Measurements from ENCODE around the gene ZNF777. TPM values are rescaled to one million over a fixed set of nuclear protein-coding genes. Genes with fewer than 3 reads are reported as not detected.

The ZNF777 gene
- total RNA-seq, 2 experiments from 2014 or later = 11.7 to 12.5 TPM

DNA sequence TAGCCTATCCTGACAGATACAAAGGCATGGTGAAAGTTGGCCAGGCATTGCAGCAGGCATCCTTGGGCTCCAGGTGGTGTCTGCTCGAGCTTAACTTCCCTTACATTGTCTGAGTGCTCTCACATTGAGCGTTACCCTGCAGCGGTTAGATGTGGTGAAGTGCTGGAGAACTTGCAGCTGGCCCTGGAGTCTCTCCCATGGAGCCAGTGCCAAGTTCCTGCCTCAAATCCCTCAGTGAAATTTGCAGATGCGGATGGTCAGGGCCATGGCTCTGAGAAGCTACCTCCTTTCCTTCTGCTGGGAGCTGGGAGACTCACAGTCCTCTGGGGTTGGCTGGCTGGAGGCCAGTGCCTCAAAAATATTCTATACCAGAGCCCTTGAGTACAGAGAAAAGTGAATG, 40.0 kb upstream of the ZNF777 start:
- ChIA-PET POLR2A (no interaction called here), CTCF (interaction anchor here (0.8 to 1.4 kb wide), 2 partner anchors 78 to 124 kb away, joined by 4 to 5 read pairs; no protein-coding TSS in a partner anchor)
- Mint-ChIP-seq H3K4me1 (ENCODE audit: low read depth) (peaks cover 16% of the 10 kb centered on the region), H3K36me3 (ENCODE audit: low read depth) (peaks cover 7% of the 10 kb centered on the region), H3K27ac (no peak overlapping the region), H3K4me3 (no peak overlapping the region), H3K9me3 (peaks cover 7% of the 10 kb centered on the region), H3K27me3 (peaks cover 1% of the 10 kb centered on the region)
- DNase-seq = no peak
- intact Hi-C loops (cut with micrococcal nuclease) = loop anchor here (10.0 kb wide), 1 partner anchor 124 kb away; no protein-coding TSS in a partner anchor
- no peak for ATAC-seq
- TF ChIP-seq, protein P1, sequence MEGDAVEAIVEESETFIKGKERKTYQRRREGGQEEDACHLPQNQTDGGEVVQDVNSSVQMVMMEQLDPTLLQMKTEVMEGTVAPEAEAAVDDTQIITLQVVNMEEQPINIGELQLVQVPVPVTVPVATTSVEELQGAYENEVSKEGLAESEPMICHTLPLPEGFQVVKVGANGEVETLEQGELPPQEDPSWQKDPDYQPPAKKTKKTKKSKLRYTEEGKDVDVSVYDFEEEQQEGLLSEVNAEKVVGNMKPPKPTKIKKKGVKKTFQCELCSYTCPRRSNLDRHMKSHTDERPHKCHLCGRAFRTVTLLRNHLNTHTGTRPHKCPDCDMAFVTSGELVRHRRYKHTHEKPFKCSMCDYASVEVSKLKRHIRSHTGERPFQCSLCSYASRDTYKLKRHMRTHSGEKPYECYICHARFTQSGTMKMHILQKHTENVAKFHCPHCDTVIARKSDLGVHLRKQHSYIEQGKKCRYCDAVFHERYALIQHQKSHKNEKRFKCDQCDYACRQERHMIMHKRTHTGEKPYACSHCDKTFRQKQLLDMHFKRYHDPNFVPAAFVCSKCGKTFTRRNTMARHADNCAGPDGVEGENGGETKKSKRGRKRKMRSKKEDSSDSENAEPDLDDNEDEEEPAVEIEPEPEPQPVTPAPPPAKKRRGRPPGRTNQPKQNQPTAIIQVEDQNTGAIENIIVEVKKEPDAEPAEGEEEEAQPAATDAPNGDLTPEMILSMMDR (IDR thresholded peaks at IDR 0.05) = no peak

DNA sequence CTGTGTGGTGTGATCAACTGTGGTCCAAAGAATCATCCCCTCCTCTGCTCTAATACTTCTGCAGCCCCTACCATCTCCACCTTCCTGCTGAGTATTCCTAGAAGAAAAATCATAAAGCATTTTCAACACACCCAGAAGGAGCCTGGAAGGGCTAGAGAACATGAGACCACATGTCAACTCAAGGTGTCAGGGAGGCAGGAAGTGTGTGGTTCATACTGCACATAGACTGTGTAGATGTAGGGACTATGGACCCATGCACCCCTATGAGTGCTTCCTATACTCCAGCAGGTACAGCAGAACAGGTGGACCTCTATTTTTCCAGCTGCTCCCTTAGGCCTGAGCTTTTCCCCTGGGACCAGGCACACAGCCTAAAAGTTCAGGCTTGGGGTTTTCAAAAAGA, 39.3 kb upstream of the ZNF777 start:
- Mint-ChIP-seq H3K4me3 (no peak overlapping the region), H3K9me3 (peaks cover 2% of the 10 kb centered on the region), H3K27me3 (peaks cover 1% of the 10 kb centered on the region), H3K27ac (no peak overlapping the region), H3K4me1 (ENCODE audit: low read depth) (peaks cover 22% of the 10 kb centered on the region), H3K36me3 (ENCODE audit: low read depth) (peaks cover 4% of the 10 kb centered on the region)
- intact Hi-C loops (cut with micrococcal nuclease) = loop anchor here (10.0 kb wide), 1 partner anchor 125 kb away; no protein-coding TSS in a partner anchor
- DNase-seq (peak; percentile 22), ATAC-seq (no peak)
- TF ChIP-seq, protein P1 (IDR thresholded peaks at IDR 0.05) = no peak
- CTCF ChIA-PET = interaction anchor here (1.1 to 1.4 kb wide), 2 partner anchors 77 to 215 kb away, joined by 4 read pairs; no protein-coding TSS in a partner anchor
- POLR2A ChIA-PET = no interaction called here

DNA sequence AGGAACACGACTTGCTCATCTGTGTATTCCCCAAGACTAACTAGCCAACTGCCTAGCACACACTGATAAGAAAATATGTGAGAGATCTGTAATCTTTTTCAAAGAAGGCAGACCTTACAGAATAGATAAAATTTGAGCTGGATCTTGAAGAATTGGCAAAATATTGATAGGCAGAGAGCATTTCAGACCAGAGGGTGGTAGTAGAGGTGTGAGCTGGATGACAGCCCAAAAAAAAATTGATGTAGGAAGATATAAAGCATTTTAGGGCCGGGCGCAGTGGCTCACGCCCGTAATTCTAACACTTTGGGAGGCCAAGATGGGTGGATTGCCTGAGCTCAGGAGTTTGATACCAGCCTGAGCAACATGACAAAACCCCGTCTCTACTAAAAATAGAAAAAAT, 37.9 kb upstream of the ZNF777 start:
- peaks cover 6% of the 10 kb centered on the region for H3K36me3 Mint-ChIP-seq (ENCODE audit: low read depth)
- peaks cover 28% of the 10 kb centered on the region for H3K4me1 Mint-ChIP-seq (ENCODE audit: low read depth)
- no peaks in the 10 kb centered on the region for H3K9me3 Mint-ChIP-seq
- no peak for ATAC-seq
- H3K27me3 Mint-ChIP-seq = peaks cover 1% of the 10 kb centered on the region
- no peak for DNase-seq
- no peak overlapping the region for H3K4me3 Mint-ChIP-seq
- ChIA-PET CTCF (interaction anchor here (0.7 to 1.0 kb wide), 3 partner anchors 38 to 126 kb away, joined by 3 read pairs; partner anchors contain the start of gene ZNF777), POLR2A (no interaction called here)
- H3K27ac Mint-ChIP-seq = no peak overlapping the region
- intact Hi-C loops (cut with micrococcal nuclease) = loop anchor here (5.0 kb wide), 1 partner anchor 77 kb away; no protein-coding TSS in a partner anchor
- TF ChIP-seq, protein P1 (IDR thresholded peaks at IDR 0.05) = no peak

DNA sequence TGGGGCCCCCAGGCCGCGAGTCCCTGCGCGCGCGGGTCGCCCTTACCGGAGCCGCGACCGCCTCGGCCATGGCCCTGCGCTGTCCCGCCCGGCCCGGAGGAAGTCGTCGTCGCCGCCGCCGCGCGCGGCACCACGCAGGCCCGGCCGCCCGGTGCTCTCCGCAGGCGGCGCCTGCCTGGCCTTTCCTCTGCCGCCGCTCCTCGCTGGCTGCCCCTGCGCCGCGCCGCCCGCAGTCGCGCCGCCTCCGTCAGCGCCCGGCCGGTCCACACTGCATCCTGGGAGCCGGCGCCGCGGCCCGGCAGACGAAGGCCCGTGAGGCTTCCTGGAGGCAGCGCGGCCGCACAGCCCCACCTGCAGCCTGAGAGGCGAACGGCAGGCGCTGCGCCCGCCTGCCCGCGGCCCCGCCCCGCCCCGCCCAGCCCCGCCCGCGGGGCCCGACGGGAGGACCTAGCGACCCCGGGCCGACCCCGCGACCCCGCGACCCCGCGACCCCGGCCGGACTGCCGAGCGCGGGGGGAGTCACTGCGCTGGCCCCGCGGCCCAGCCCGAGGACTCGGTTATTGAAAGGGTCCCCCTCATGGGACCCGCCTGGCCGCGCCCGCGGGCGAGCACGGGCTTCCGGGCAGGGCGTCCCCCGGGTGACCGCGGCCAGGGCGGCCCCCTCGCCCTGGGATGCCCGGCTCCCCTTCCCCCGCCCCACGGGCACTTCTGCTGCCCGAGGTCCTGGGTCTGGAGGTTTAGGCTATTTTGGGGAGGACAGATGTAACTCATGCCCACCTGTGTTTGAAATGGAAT, 36.8 kb upstream of the ZNF777 start, which contains the start of gene ZNF746:
ZNF746 (minus strand) TSS at position 343 of the 795 bp plus-strand sequence; CDS start at position 70, 273 bp downstream.
- intact Hi-C loops (cut with micrococcal nuclease) = loop anchor here (5.0 kb wide), 1 partner anchor 75 kb away; no protein-coding TSS in a partner anchor
- POLR2A ChIA-PET = no interaction called here
- H3K27ac Mint-ChIP-seq = peak within 1 kb of the TSS; percentile 93
- peak within 1 kb of the TSS; percentile 93 for H3K4me3 Mint-ChIP-seq
- TF ChIP-seq, protein P1 (IDR thresholded peaks at IDR 0.05) = peak; percentile 19
- CTCF ChIA-PET = no interaction called here
- DNase-seq (peak; percentile 85), ATAC-seq (peak; percentile 96)
- no peaks in the 10 kb centered on the region for H3K9me3 Mint-ChIP-seq
- no peaks in the 10 kb centered on the region for H3K27me3 Mint-ChIP-seq
- H3K36me3 Mint-ChIP-seq (ENCODE audit: low read depth) = peaks cover 8% of the 10 kb centered on the region
- peaks cover 28% of the 10 kb centered on the region for H3K4me1 Mint-ChIP-seq (ENCODE audit: low read depth)

Measured in activated CD8-positive, alpha-beta T cell treated with anti-CD3 and anti-CD28 coated beads for 36 hours (primary cell).